Liver (tissue), 9 donors: ENCODE results near the gene KCNN3. TPM values are rescaled to one million over a fixed set of nuclear protein-coding genes. Genes with fewer than 3 reads are reported as not detected.

ENCODE experiments used
- DNase-seq: peaks from one replicate; pipeline ENCODE4 v3.0.0-alpha.2; 2017; ENCODE audit warnings: low spot score
- H3K27ac ChIP-seq, 2 donors: one replicate each; pipeline ENCODE4 v1.7.0; 2013; ENCODE audit warnings: inconsistent platforms in 2 of 2, low read length in 2 of 2, control low read depth in 1 of 2, low read depth in 1 of 2, mild to moderate bottlenecking in 1 of 2
- H3K27me3 ChIP-seq, 4 donors: one replicate each; pipeline versions ENCODE4 v1.6.1 to v1.7.0; 2013; ENCODE audit warnings: low read length in 3 of 4, inconsistent platforms in 1 of 4, mild to moderate bottlenecking in 1 of 4, moderate library complexity in 1 of 4; ENCODE audit not compliant: control insufficient read depth in 4 of 4, insufficient read depth in 4 of 4
- H3K36me3 ChIP-seq, 4 donors: one replicate each; pipeline versions ENCODE4 v1.6.1 to v1.7.0; 2013; ENCODE audit warnings: low read length in 3 of 4, mild to moderate bottlenecking in 3 of 4, low read depth in 1 of 4, moderate library complexity in 1 of 4; ENCODE audit not compliant: control insufficient read depth in 4 of 4, insufficient read depth in 3 of 4
- H3K4me1 ChIP-seq, 4 donors: one replicate each; pipeline versions ENCODE4 v1.6.1 to v1.7.0; 2013; ENCODE audit warnings: low read length in 3 of 4, mild to moderate bottlenecking in 3 of 4, moderate library complexity in 1 of 4; ENCODE audit not compliant: control insufficient read depth in 4 of 4, insufficient read depth in 4 of 4
- H3K4me3 ChIP-seq, 3 donors: one replicate each; pipeline versions ENCODE4 v1.6.1 to v1.7.0; 2013; ENCODE audit warnings: low read length in 3 of 3, control low read depth in 1 of 3, low read depth in 1 of 3, mild to moderate bottlenecking in 1 of 3
- H3K9ac ChIP-seq, 2 donors: one replicate each; pipeline ENCODE4 v1.7.0; 2013; ENCODE audit warnings: low read length in 2 of 2, mild to moderate bottlenecking in 2 of 2, moderate library complexity in 2 of 2, control low read depth in 1 of 2, low read depth in 1 of 2
- H3K9me3 ChIP-seq, 4 donors: one replicate each; pipeline versions ENCODE4 v1.6.1 to v1.7.0; 2013; ENCODE audit warnings: low read length in 3 of 4; ENCODE audit not compliant: control insufficient read depth in 4 of 4
- EGR1 ChIP-seq, 2 donors: IDR thresholded peaks; 2 replicates each; pipeline ENCODE4 v1.6.1; 2016 to 2018; ENCODE audit warnings: antibody characterized with exemption in 2 of 2, low read depth in 2 of 2
- FOXA1 ChIP-seq: IDR thresholded peaks from 2 replicates; pipeline ENCODE4 v1.6.1; 2016; ENCODE audit warnings: antibody characterized with exemption
- FOXA2 ChIP-seq: IDR thresholded peaks from 2 replicates; pipeline ENCODE4 v1.6.1; 2016; ENCODE audit warnings: antibody characterized with exemption
- GABPA ChIP-seq, 2 donors: IDR thresholded peaks in 1 of 2; conservative IDR thresholded peaks in 1 of 2; 2 replicates each; pipeline ENCODE4 v1.6.1; 2016; ENCODE audit warnings: antibody characterized with exemption in 2 of 2, mild to moderate bottlenecking in 1 of 2, moderate library complexity in 1 of 2
- HNF4A ChIP-seq, 2 donors: conservative IDR thresholded peaks; 2 replicates each; pipeline ENCODE4 v1.6.1; 2016; ENCODE audit warnings: antibody characterized with exemption in 2 of 2, mild to moderate bottlenecking in 2 of 2
- JUND ChIP-seq, 2 donors: IDR thresholded peaks; 2 replicates each; pipeline ENCODE4 v1.6.1; 2016; ENCODE audit warnings: antibody characterized with exemption in 2 of 2
- RXRA ChIP-seq, 2 donors: IDR thresholded peaks; 2 replicates each; pipeline ENCODE4 v1.6.1; 2017 to 2018; ENCODE audit warnings: antibody characterized with exemption in 2 of 2, mild to moderate bottlenecking in 1 of 2
- SP1 ChIP-seq: IDR thresholded peaks from 2 replicates; pipeline ENCODE4 v1.6.1; 2018; ENCODE audit warnings: antibody characterized with exemption, mild to moderate bottlenecking
- TAF1 ChIP-seq: conservative IDR thresholded peaks from 2 replicates; pipeline ENCODE4 v1.6.1; 2016; ENCODE audit warnings: antibody characterized with exemption, mild to moderate bottlenecking
- WGBS: extraction: QIAGEN DNeasy Blood & Tissue Kit; methylation state at CpG from one replicate; pipeline ENCODE4 v1.1.7; 2013; 5-methylcytosine and 5-hydroxymethylcytosine counted together
- polyA plus RNA-seq, 2 donors: library from polyadenylated mRNA; stranded (reverse) in 1 of 2; unstranded in 1 of 2; fragments of 200-250 nt in 1 of 2; fragments of >200 nt in 1 of 2; fragmentation: Nextera tagmentation in 1 of 2; extraction: Ambion mirVana in 1 of 2; gene quantifications; one replicate each; pipeline versions ENCODE4 v1.2.1 to v1.2.3, GENCODE V29; 2013 to 2015
- total RNA-seq, 2 donors: library from RNA; depleted of rRNA; stranded (reverse); fragments of >200 nt; gene quantifications; one replicate each; pipeline ENCODE4 v1.2.3, GENCODE V29; 2014
- TF ChIP-seq, protein P1 (sequence below): IDR thresholded peaks from 2 replicates; pipeline ENCODE4 v1.6.1; 2016; ENCODE audit warnings: antibody characterized with exemption
- TF ChIP-seq, protein P2 (sequence below): IDR thresholded peaks from 2 replicates; pipeline ENCODE4 v1.6.1; 2016; ENCODE audit warnings: antibody characterized with exemption
- TF ChIP-seq, protein P3 (sequence below): fragments of 150-350 bp; IDR thresholded peaks from 2 replicates; pipeline ENCODE4 v1.5.1; 2017; ENCODE audit warnings: improper control_type of control experiment, low read depth, low read length; ENCODE audit not compliant: missing input control
- TF ChIP-seq, protein P4 (sequence below): IDR thresholded peaks from 2 replicates; pipeline ENCODE4 v1.6.1; 2016; ENCODE audit warnings: antibody characterized with exemption, mild to moderate bottlenecking
- donor health status: healthy.
- donor health status: healthy.
- donor health status: healthy.
- donor health status: healthy.
- donor health status: healthy.

KCNN3 gene
- total and polyA plus RNA-seq, 4 donors = 0.09 to 0.68 (median 0.15) TPM

DNA sequence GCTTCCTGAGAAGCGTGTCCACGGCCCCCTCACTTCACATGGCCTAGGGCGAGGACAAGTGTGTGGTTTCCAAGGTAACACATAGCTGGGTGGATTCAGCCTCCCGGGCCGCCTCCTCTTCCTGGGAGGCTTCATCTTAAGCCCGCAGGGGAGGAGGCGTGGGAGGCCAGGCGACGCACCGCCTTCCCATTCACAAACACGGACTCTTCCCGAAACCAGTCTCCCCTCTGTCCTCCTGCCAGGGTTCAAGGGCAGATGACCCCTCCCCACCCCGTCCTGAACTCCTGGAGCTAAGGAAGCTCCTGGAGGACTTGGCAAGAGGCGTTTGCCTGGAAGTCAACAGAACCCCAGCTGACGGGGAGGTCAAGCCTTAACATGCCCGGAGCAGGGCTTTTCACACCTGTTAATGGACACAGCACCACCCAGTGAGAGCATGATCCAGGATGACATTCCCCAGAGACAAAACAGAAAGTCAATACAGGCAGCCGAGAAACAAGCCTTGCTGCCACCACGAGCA lies 56.7 kb downstream of the KCNN3 start (continued):
- TF ChIP-seq SP1 (no peak), FOXA1 (no peak), FOXA2 (no peak), EGR1 (IDR thresholded peaks at IDR 0.05; ENCODE audit: low read depth in 2 of 2) (no peak)
- TF ChIP-seq, protein P1, sequence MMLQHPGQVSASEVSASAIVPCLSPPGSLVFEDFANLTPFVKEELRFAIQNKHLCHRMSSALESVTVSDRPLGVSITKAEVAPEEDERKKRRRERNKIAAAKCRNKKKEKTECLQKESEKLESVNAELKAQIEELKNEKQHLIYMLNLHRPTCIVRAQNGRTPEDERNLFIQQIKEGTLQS = no peak
- TF ChIP-seq, protein P2, sequence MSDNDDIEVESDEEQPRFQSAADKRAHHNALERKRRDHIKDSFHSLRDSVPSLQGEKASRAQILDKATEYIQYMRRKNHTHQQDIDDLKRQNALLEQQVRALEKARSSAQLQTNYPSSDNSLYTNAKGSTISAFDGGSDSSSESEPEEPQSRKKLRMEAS = no peak
- TF ChIP-seq, protein P3, sequence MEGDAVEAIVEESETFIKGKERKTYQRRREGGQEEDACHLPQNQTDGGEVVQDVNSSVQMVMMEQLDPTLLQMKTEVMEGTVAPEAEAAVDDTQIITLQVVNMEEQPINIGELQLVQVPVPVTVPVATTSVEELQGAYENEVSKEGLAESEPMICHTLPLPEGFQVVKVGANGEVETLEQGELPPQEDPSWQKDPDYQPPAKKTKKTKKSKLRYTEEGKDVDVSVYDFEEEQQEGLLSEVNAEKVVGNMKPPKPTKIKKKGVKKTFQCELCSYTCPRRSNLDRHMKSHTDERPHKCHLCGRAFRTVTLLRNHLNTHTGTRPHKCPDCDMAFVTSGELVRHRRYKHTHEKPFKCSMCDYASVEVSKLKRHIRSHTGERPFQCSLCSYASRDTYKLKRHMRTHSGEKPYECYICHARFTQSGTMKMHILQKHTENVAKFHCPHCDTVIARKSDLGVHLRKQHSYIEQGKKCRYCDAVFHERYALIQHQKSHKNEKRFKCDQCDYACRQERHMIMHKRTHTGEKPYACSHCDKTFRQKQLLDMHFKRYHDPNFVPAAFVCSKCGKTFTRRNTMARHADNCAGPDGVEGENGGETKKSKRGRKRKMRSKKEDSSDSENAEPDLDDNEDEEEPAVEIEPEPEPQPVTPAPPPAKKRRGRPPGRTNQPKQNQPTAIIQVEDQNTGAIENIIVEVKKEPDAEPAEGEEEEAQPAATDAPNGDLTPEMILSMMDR = no peak

DNA sequence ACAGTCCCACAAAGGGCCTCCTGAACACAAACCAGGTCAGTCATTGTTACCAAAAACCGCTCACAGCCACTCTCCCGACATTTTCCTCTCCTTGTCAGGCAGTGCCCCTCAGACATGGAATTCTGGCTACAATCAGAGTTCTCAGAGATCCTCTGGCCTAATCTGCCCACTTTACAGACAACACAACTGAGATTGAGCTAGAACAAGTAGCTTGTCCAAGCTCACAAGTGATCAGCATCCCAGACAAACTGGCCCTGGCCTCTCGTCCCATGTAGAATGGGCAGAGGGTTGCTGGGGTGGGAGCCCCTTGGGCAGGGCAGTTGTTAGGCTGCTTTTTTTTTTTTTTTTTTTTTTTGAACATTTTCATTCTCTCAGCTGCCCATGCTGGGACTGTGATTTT lies 57.2 kb downstream of the KCNN3 start:
- H3K36me3 ChIP-seq = no peaks in the 10 kb centered on the region
- H3K9ac ChIP-seq = no peak overlapping the region
- no peaks in the 10 kb centered on the region for H3K9me3 ChIP-seq
- WGBS = 86% methylated on average over 3 of the region's 3 CpGs
- DNase-seq = no peak
- H3K4me1 ChIP-seq = peaks cover 0 to 3% (median 0%) of the 10 kb centered on the region in 4 donors
- peaks cover 0 to 2% (median 0%) of the 10 kb centered on the region in 4 donors for H3K27me3 ChIP-seq
- H3K4me3 ChIP-seq = no peak overlapping the region
- no peak for TF ChIP-seq RXRA (IDR thresholded peaks at IDR 0.05)
- H3K27ac ChIP-seq = no peak overlapping the region

DNA sequence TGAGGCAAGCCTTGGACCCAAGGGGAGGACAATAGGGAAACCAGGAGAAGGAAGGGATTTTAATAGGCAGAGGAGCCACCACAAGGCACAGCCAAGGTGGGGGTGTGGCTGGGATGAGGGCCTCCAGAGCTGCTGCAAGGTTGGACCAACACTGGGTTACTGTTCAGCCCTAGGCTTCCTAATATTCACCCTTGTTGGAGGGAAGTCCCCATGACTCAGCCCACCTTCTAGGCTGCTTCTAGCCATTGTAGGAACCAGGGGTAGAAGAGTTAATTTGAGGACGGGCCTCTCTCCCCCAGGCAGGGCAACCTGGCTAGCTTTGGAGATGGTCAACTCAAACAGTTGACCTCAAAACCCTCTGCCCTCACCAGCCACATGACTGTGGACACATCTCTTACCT lies 59.5 kb downstream of the KCNN3 start:
- DNase-seq = no peak
- no peak for TF ChIP-seq TAF1
- H3K27me3 ChIP-seq = peaks cover 0 to 2% (median 0%) of the 10 kb centered on the region in 4 donors
- no peak overlapping the region for H3K9ac ChIP-seq
- H3K4me1 ChIP-seq = peaks cover 0 to 3% (median 0%) of the 10 kb centered on the region in 4 donors
- no peak overlapping the region for H3K27ac ChIP-seq
- 90% methylated on average over 1 of the region's 1 CpG for WGBS
- H3K4me3 ChIP-seq = no peak overlapping the region
- H3K9me3 ChIP-seq = no peaks in the 10 kb centered on the region
- H3K36me3 ChIP-seq = no peaks in the 10 kb centered on the region

DNA sequence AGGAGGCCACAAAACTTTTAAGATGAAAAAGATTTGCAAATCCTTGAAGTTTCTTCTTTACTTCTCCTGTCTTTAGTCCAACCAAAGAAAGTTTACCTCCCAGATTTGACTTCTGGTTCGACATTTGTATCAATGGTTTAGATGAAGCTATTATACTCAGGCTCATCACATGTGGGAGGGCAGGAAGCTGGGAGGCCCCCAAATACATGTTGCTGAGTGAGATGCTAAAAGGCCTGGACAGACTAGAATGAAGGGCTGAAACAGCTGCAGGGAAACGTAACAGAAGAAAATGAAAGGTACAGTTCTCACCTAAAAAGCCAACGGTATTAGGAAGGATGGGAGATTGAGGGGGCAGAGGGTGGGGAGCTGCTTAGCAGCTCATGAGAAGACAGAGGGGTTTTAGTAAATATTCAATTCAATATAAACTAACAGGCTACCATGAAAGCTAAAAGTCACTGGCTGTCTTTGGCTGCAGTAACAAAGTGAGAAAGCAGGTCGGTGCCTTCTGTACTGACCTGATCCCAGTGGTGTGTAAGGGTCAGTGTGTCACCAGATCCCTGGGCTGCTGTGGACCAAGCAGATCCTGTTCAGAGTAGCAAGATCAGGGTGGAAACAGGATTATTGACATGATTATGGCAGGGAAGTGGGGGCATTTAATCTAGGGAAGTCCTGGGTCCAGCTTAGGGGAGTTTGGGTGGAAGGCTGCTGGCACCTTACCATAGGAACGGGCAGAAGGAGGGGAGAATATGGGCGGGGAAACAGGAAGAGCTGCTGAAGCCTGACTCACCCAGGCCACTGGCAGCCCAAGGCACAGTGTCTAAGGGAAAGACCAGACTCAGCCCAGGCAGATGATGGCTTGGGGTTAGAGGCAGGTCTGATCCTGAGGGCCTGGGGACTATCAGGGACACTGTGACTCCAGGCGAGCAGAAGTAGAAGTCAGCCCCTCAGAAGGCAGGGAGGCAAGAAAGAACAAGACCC lies 60.4 kb downstream of the KCNN3 start:
- peaks cover 0 to 2% (median 0%) of the 10 kb centered on the region in 4 donors for H3K27me3 ChIP-seq
- 77% methylated on average over 7 of the region's 7 CpGs for WGBS
- H3K9ac ChIP-seq = no peak overlapping the region
- no peak for DNase-seq
- peaks cover 0 to 3% (median 0%) of the 10 kb centered on the region in 4 donors for H3K4me1 ChIP-seq
- TF ChIP-seq JUND (IDR thresholded peaks at IDR 0.05) = no peak
- no peak for TF ChIP-seq SP1
- TF ChIP-seq HNF4A (conservative IDR thresholded peaks at IDR 0.05) = no peak
- TF ChIP-seq TAF1 = no peak
- TF ChIP-seq, protein P2 = no peak
- no peak for TF ChIP-seq GABPA (IDR thresholded peaks at IDR 0.05 in 1 of 2, conservative IDR thresholded peaks at IDR 0.05 in 1 of 2)
- TF ChIP-seq, protein P4, sequence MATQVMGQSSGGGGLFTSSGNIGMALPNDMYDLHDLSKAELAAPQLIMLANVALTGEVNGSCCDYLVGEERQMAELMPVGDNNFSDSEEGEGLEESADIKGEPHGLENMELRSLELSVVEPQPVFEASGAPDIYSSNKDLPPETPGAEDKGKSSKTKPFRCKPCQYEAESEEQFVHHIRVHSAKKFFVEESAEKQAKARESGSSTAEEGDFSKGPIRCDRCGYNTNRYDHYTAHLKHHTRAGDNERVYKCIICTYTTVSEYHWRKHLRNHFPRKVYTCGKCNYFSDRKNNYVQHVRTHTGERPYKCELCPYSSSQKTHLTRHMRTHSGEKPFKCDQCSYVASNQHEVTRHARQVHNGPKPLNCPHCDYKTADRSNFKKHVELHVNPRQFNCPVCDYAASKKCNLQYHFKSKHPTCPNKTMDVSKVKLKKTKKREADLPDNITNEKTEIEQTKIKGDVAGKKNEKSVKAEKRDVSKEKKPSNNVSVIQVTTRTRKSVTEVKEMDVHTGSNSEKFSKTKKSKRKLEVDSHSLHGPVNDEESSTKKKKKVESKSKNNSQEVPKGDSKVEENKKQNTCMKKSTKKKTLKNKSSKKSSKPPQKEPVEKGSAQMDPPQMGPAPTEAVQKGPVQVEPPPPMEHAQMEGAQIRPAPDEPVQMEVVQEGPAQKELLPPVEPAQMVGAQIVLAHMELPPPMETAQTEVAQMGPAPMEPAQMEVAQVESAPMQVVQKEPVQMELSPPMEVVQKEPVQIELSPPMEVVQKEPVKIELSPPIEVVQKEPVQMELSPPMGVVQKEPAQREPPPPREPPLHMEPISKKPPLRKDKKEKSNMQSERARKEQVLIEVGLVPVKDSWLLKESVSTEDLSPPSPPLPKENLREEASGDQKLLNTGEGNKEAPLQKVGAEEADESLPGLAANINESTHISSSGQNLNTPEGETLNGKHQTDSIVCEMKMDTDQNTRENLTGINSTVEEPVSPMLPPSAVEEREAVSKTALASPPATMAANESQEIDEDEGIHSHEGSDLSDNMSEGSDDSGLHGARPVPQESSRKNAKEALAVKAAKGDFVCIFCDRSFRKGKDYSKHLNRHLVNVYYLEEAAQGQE = no peak
- TF ChIP-seq, protein P1 = no peak
- TF ChIP-seq FOXA2 = no peak
- no peak for TF ChIP-seq FOXA1
- no peak overlapping the region for H3K27ac ChIP-seq
- no peaks in the 10 kb centered on the region for H3K9me3 ChIP-seq
- H3K4me3 ChIP-seq = no peak overlapping the region
- no peaks in the 10 kb centered on the region for H3K36me3 ChIP-seq
